WERI-Rb-1 (cell line): ENCODE measurements around the gene PTPRG.
"Not testable (repeated sequence)": the region's sequence is repeated elsewhere in the genome, so short reads cannot be mapped to it uniquely, and the experiment has no call there.

Experiments used
- DNase-seq: peaks from one replicate; pipeline ENCODE4 v3.0.0-alpha.2; 2020
- H3K27ac ChIP-seq: fragments of 250-450 bp; sonication (Bioruptor Pico); 2 replicates; pipeline ENCODE4 v1.5.1; 2020; ENCODE audit warnings: mild to moderate bottlenecking, moderate library complexity
- H3K27me3 ChIP-seq: fragments of 250-450 bp; sonication (Bioruptor Pico); 2 replicates; pipeline ENCODE4 v1.5.1; 2021; ENCODE audit warnings: mild to moderate bottlenecking, low read depth, moderate library complexity; ENCODE audit not compliant: insufficient read depth, severe bottlenecking
- H3K36me3 ChIP-seq: fragments of 250-450 bp; sonication (Bioruptor Pico); 2 replicates; pipeline ENCODE4 v1.5.1; 2020; ENCODE audit warnings: mild to moderate bottlenecking, moderate library complexity
- H3K4me3 ChIP-seq: 2 replicates; pipeline ENCODE4 v1.5.1; 2011; ENCODE audit warnings: low read depth, mild to moderate bottlenecking, control low read depth, low read length
- H3K9me3 ChIP-seq: fragments of 250-450 bp; sonication (Bioruptor Pico); 2 replicates; pipeline ENCODE4 v1.5.1; 2021; ENCODE audit warnings: mild to moderate bottlenecking, moderate library complexity; ENCODE audit not compliant: severe bottlenecking
- TF ChIP-seq, protein P1 (sequence below): IDR thresholded peaks from 2 replicates; pipeline ENCODE4 v1.5.1; 2011; ENCODE audit warnings: low read depth, mild to moderate bottlenecking, control low read depth, inconsistent platforms, low read length

Gene PTPRG

DNA sequence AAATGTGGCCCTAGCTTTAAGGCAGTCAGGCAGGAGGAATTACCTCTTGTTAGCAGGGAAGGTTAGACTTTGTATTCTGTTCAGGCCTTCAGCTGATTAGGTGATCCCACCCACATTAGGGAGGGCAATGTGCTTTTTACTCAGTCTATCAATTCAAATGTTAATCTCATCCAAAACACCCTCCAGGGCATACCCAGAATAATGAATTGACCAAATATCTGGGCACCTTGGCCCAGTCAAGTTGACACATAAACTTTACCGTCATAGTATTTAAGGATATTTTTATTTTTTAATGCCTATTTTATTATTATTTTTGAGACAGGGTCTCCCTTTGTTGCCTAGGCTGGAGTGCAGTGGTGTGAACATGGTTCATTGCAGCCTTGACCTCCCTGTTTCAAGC is 146.1 kb downstream of the PTPRG start:
- H3K27ac ChIP-seq, result no peak overlapping the region
- no peaks in the 10 kb centered on the region; the same call in 1 of the 2 replicates for H3K36me3 ChIP-seq
- no peaks in the 10 kb centered on the region for H3K27me3 ChIP-seq
- H3K4me3 ChIP-seq, result no peak overlapping the region
- no peaks in the 10 kb centered on the region for H3K9me3 ChIP-seq
- no peak for DNase-seq
- TF ChIP-seq, protein P1, sequence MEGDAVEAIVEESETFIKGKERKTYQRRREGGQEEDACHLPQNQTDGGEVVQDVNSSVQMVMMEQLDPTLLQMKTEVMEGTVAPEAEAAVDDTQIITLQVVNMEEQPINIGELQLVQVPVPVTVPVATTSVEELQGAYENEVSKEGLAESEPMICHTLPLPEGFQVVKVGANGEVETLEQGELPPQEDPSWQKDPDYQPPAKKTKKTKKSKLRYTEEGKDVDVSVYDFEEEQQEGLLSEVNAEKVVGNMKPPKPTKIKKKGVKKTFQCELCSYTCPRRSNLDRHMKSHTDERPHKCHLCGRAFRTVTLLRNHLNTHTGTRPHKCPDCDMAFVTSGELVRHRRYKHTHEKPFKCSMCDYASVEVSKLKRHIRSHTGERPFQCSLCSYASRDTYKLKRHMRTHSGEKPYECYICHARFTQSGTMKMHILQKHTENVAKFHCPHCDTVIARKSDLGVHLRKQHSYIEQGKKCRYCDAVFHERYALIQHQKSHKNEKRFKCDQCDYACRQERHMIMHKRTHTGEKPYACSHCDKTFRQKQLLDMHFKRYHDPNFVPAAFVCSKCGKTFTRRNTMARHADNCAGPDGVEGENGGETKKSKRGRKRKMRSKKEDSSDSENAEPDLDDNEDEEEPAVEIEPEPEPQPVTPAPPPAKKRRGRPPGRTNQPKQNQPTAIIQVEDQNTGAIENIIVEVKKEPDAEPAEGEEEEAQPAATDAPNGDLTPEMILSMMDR, result no peak

DNA sequence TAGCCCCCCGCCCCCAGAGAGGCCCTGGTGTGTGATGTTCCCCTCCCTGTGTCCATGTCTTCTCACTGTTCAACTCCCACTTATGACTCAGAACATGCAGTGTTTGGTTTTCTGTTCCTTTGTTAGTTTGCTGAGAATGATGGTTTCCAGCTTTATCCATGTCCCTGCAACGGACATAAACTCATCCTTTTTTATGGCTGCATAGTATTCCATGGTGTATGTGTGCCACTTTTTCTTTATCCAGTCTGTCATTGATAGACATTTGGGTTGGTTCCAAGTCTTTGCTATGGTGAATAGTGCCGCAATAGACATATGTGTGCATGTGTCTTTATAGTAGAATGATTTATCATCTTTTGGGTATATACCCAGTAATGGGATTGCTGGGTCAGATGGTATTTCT is 149.5 kb downstream of the PTPRG start:
- not testable (repeated sequence) for DNase-seq, H3K27me3 ChIP-seq, H3K9me3 ChIP-seq, H3K27ac ChIP-seq, H3K36me3 ChIP-seq, H3K4me3 ChIP-seq

DNA sequence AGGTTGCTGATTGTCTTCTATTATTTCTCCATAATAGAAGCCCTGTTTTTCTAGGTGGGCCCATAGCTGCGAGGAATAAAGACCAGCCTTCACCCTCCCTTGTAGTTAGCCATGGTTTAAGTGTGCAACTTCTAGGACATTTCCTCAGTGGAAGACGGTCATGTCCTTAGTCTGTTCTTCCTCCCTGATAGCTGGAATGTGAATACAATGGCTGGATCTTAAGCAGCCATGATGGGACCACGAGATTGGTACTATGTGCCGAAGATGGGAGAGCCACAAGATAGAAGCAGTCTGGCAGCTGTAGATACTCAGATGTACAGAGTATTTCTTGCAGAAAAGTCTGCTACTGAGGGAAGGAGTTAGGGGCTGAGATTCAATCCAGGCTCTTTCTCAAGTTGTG is 152.9 kb downstream of the PTPRG start:
- TF ChIP-seq, protein P1, result no peak
- H3K9me3 ChIP-seq, result peaks cover 4% of the 10 kb centered on the region
- H3K4me3 ChIP-seq, result no peak overlapping the region
- peaks cover 2% of the 10 kb centered on the region for H3K36me3 ChIP-seq
- H3K27me3 ChIP-seq, result no peaks in the 10 kb centered on the region
- no peak for DNase-seq
- H3K27ac ChIP-seq, result no peak overlapping the region

DNA sequence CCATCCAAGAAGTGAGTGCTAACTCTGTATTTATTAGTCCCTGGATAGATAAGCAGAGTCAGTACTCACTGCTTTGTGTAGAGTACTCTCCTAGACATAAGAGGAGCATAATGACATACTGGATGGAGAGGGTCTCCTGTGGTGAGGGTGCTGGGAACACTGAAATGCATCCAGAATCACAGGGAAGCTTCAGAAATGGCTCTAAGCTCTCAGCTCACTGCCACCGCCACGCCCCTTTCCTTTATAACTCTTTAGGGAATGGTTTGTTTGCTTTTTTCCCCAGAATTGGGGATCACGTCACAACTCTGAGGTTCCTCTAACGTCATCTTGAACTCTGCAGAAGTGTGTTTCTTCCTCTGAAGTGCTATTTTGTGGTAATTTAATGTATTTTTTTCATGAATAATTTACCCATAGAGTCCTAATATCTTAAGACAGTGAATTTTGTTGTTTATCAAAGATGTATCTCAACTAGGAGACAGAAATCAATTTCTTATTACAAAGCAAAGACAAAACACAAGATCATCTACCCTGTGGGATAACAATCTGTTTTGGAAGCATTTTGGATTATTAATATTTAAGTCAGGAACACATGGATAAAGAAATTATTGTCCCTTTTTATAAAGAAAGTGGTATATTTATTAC is 154.6 kb downstream of the PTPRG start:
- Histone ChIP-seq H3K27ac (no peak overlapping the region), H3K36me3 (peaks cover 2% of the 10 kb centered on the region), H3K27me3 (no peaks in the 10 kb centered on the region), H3K4me3 (no peak overlapping the region), H3K9me3 (peaks cover 4% of the 10 kb centered on the region)
- no peak for DNase-seq
- TF ChIP-seq, protein P1, result no peak

DNA sequence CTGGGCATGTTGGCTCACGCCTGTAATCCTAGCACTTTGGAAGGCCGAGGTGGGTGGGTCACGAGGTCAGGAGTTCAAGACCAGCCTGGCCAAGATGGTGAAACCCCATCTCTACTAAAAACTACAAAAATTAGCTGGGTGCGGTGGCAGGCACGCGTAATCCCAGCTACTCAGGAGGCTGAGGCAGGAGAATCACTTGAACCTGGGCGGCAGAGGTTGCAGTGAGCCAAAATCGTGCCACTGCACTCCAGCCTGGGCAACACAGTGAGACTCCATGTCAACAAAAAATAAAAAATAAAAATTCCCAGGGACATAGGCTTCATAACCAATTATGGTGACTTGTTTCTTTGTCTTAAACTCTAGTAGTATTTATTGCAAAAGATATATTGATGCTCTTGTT is 155.3 kb downstream of the PTPRG start:
- DNase-seq, result not testable (repeated sequence)

DNA sequence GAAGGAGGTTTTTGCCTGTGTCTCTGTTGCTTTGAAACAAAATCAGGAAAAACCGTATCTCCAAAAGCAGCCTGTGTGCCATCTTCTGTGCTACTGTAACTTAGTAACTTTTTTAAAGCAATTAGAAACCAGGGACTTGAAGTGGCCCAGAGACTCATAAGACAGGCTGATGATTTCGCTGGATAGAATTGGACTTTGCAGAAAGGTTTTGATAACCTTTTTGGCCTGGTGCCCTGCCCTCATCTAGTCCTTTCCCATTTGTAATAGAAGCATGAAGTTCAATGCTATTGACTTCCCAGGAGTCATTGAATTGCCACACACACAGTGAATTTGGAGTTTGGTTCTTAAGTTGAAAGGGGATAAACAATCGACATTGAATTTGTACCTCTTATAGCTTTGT is 157.2 kb downstream of the PTPRG start:
- H3K36me3 ChIP-seq, result peaks cover 2% of the 10 kb centered on the region
- peaks cover 4% of the 10 kb centered on the region for H3K9me3 ChIP-seq
- DNase-seq, result no peak
- TF ChIP-seq, protein P1, result no peak
- H3K27me3 ChIP-seq, result no peaks in the 10 kb centered on the region
- no peak overlapping the region for H3K27ac ChIP-seq
- H3K4me3 ChIP-seq, result no peak overlapping the region

More for the DNA sequence above, 155.3 kb downstream of the PTPRG start:
- H3K9me3 ChIP-seq, H3K27ac ChIP-seq, H3K4me3 ChIP-seq, H3K27me3 ChIP-seq, H3K36me3 ChIP-seq: not testable (repeated sequence)
